Activated naive CD4-positive, alpha-beta T cell treated with anti-CD3 and anti-CD28 coated beads, Interleukin-2, amount 50 U/mL, for 72 hours (primary cell): ENCODE results near the gene RHEX. TPM values are rescaled to one million over a fixed set of nuclear protein-coding genes. Genes with fewer than 3 reads are reported as not detected.
A peak's percentile ranks its signal among the peaks of the same experiment; 100 is the strongest.

Source experiments
- ATAC-seq, 2 donors: fragments of 150-1000 bp; cut with Tn5 transposase; 2 replicates each; pipeline ENCODE4 v1.10.0; 2021; ENCODE audit warnings: mild to moderate bottlenecking in 2 of 2, moderate library complexity in 2 of 2
- DNase-seq, 2 donors: peaks; one replicate each; pipeline ENCODE4 v3.0.0; 2021 to 2022; ENCODE audit warnings: low spot score in 2 of 2
- H3K27ac Mint-ChIP-seq, 2 donors: one replicate each; pipeline ENCODE4 v1.8.0; 2022; ENCODE audit warnings: mild to moderate bottlenecking in 2 of 2, mixed read lengths in 2 of 2
- H3K36me3 Mint-ChIP-seq, 2 donors: one replicate each; pipeline ENCODE4 v1.8.0; 2022; ENCODE audit warnings: mixed read lengths in 2 of 2
- H3K9me3 Mint-ChIP-seq, 2 donors: one replicate each; pipeline ENCODE4 v1.8.0; 2022; ENCODE audit warnings: mixed read lengths in 2 of 2
- total RNA-seq, 2 donors: library from RNA; stranded (reverse); gene quantifications; one replicate each; pipeline ENCODE4 v1.2.3, GENCODE V29; 2022

RHEX gene
- total RNA-seq, 2 donors from 2014 or later = not detected

GRCh38 chr1:206022766-206023165 is 30.2 kb upstream of the RHEX start:
- ATAC-seq (no peak), DNase-seq (no peak)
- Mint-ChIP-seq H3K9me3 (no peaks in the 10 kb centered on the region), H3K27ac (no peak overlapping the region), H3K36me3 (no peaks in the 10 kb centered on the region)

- no peak for ATAC-seq
- Mint-ChIP-seq H3K27ac (no peak within 1 kb of the TSS), H3K9me3 (no peaks in the 10 kb centered on the region), H3K36me3 (no peaks in the 10 kb centered on the region)
- DNase-seq = no peak
Observed at GRCh38 chr1:206023695-206024094, 29.3 kb upstream of the RHEX start, which contains the start of gene CTSE. Gene CTSE (minus strand): TSS chr1:206023895. CDS start chr1:206023791, 104 bp downstream.

GRCh38 chr1:206025283-206025820 is 27.6 kb upstream of the RHEX start:
- no peak for ATAC-seq
- no peak overlapping the region for H3K27ac Mint-ChIP-seq
- DNase-seq = no peak
- H3K36me3 Mint-ChIP-seq = no peaks in the 10 kb centered on the region
- H3K9me3 Mint-ChIP-seq = no peaks in the 10 kb centered on the region

- no peaks in the 10 kb centered on the region for H3K9me3 Mint-ChIP-seq
- ATAC-seq (no peak), DNase-seq (no peak)
- H3K27ac Mint-ChIP-seq = no peak overlapping the region
- H3K36me3 Mint-ChIP-seq = no peaks in the 10 kb centered on the region
Observed at GRCh38 chr1:206029484-206029883, 23.5 kb upstream of the RHEX start.

GRCh38 chr1:206030191-206030590 is 22.8 kb upstream of the RHEX start:
- Mint-ChIP-seq H3K36me3 (no peaks in the 10 kb centered on the region), H3K27ac (no peak overlapping the region), H3K9me3 (no peaks in the 10 kb centered on the region)
- DNase-seq (no peak), ATAC-seq (no peak)

GRCh38 chr1:206030714-206031113 is 22.3 kb upstream of the RHEX start:
- Mint-ChIP-seq H3K9me3 (no peaks in the 10 kb centered on the region), H3K36me3 (no peaks in the 10 kb centered on the region), H3K27ac (no peak overlapping the region)
- peak; percentile 86 to 94 for ATAC-seq
- DNase-seq = peak in 1 of 2 donors; percentile 66

- no peak for ATAC-seq
- Mint-ChIP-seq H3K27ac (no peak overlapping the region), H3K9me3 (no peaks in the 10 kb centered on the region), H3K36me3 (no peaks in the 10 kb centered on the region)
- no peak for DNase-seq
Observed at GRCh38 chr1:206032380-206033140, 20.4 kb upstream of the RHEX start.

GRCh38 chr1:206035027-206035426 is 17.9 kb upstream of the RHEX start:
- no peak overlapping the region for H3K27ac Mint-ChIP-seq
- no peak for DNase-seq
- ATAC-seq = no peak

GRCh38 chr1:206036663-206037455 is 16.1 kb upstream of the RHEX start:
- no peak overlapping the region for H3K27ac Mint-ChIP-seq
- no peaks in the 10 kb centered on the region for H3K36me3 Mint-ChIP-seq
- no peaks in the 10 kb centered on the region for H3K9me3 Mint-ChIP-seq
- DNase-seq (no peak), ATAC-seq (peak in 1 of 2 donors; percentile 65)

More at GRCh38 chr1:206035027-206035426, 17.9 kb upstream of the RHEX start:
- H3K36me3 Mint-ChIP-seq = no peaks in the 10 kb centered on the region
- H3K9me3 Mint-ChIP-seq = no peaks in the 10 kb centered on the region

- H3K9me3 Mint-ChIP-seq = no peaks in the 10 kb centered on the region
- DNase-seq = no peak
- no peaks in the 10 kb centered on the region for H3K36me3 Mint-ChIP-seq
- no peak for ATAC-seq
- no peak overlapping the region for H3K27ac Mint-ChIP-seq
Observed at GRCh38 chr1:206037581-206037980, 15.4 kb upstream of the RHEX start.

GRCh38 chr1:206039046-206039973 is 13.7 kb upstream of the RHEX start:
- DNase-seq (no peak), ATAC-seq (no peak)
- H3K27ac Mint-ChIP-seq = no peak overlapping the region
- no peaks in the 10 kb centered on the region for H3K9me3 Mint-ChIP-seq
- no peaks in the 10 kb centered on the region for H3K36me3 Mint-ChIP-seq

GRCh38 chr1:206040328-206040727 is 12.6 kb upstream of the RHEX start:
- Mint-ChIP-seq H3K9me3 (no peaks in the 10 kb centered on the region), H3K27ac (no peak overlapping the region), H3K36me3 (no peaks in the 10 kb centered on the region)
- ATAC-seq (no peak), DNase-seq (no peak)

GRCh38 chr1:206041640-206042039 is 11.3 kb upstream of the RHEX start:
- Mint-ChIP-seq H3K27ac (no peak overlapping the region), H3K36me3 (no peaks in the 10 kb centered on the region), H3K9me3 (no peaks in the 10 kb centered on the region)
- DNase-seq (no peak), ATAC-seq (no peak)

GRCh38 chr1:206047271-206047670 is 5.7 kb upstream of the RHEX start:
- Mint-ChIP-seq H3K27ac (no peak overlapping the region), H3K9me3 (no peaks in the 10 kb centered on the region), H3K36me3 (no peaks in the 10 kb centered on the region)
- DNase-seq (no peak), ATAC-seq (no peak)

- H3K36me3 Mint-ChIP-seq = no peaks in the 10 kb centered on the region
- ATAC-seq (no peak), DNase-seq (no peak)
- no peaks in the 10 kb centered on the region for H3K9me3 Mint-ChIP-seq
- no peak overlapping the region for H3K27ac Mint-ChIP-seq
Observed at GRCh38 chr1:206048582-206048981, 4.4 kb upstream of the RHEX start.

GRCh38 chr1:206049293-206049692 is 3.7 kb upstream of the RHEX start:
- Mint-ChIP-seq H3K27ac (no peak overlapping the region), H3K36me3 (no peaks in the 10 kb centered on the region), H3K9me3 (no peaks in the 10 kb centered on the region)
- ATAC-seq (peak; percentile 27 to 80), DNase-seq (no peak)
